IPS-15b (cell line): ENCODE results near the gene TNFRSF25.
"Not testable (repeated sequence)": the region's sequence is repeated elsewhere in the genome, so short reads cannot be mapped to it uniquely, and the experiment has no call there.

Experiments used
- H3K27me3 ChIP-seq: one replicate; pipeline ENCODE4 v1.6.1; 2013; ENCODE audit warnings: low read length; ENCODE audit not compliant: control insufficient read depth, insufficient read depth
- H3K36me3 ChIP-seq: one replicate; pipeline ENCODE4 v1.6.1; 2013; ENCODE audit warnings: low read length; ENCODE audit not compliant: control insufficient read depth, insufficient read depth
- H3K4me1 ChIP-seq: one replicate; pipeline ENCODE4 v1.6.1; 2013; ENCODE audit warnings: mild to moderate bottlenecking, low read length; ENCODE audit not compliant: control insufficient read depth, insufficient read depth
- H3K4me3 ChIP-seq: one replicate; pipeline ENCODE4 v1.5.1; 2013; ENCODE audit warnings: low read depth, low read length
- H3K9ac ChIP-seq: one replicate; pipeline ENCODE4 v1.6.1; 2013; ENCODE audit warnings: low read depth, mild to moderate bottlenecking, low read length
- H3K9me3 ChIP-seq: one replicate; pipeline ENCODE4 v1.6.1; 2013; ENCODE audit warnings: mild to moderate bottlenecking, low read length; ENCODE audit not compliant: control insufficient read depth, insufficient read depth

TNFRSF25 gene

GRCh38 chr1:6429660-6430411, 36.1 kb downstream of the TNFRSF25 start:
- H3K27me3 ChIP-seq, result peaks cover 23% of the 10 kb centered on the region
- H3K4me1 ChIP-seq, H3K9me3 ChIP-seq, H3K4me3 ChIP-seq, H3K36me3 ChIP-seq, H3K9ac ChIP-seq: not testable (repeated sequence)

DNA sequence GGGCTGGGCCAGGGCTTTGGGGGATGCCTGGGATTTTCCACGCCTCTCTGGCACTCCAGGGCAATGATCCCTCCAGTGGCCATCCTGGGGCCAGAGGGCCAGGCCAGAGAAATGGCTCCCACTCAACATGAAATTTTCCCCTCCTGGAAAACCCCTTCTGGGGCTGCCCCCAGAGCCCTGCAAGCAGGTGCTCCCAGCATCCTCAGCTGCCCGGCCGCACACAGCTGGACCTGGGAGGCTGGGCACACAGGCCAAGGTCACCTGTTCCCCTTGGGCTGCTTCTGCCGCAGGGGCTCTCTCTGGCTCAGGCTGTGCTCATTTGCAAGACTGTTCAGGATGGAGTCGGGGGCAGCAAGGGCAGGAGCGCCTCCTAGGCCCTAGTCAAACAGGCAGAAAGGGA, 37.5 kb downstream of the TNFRSF25 start:
- not testable (repeated sequence) for H3K4me3 ChIP-seq, H3K9ac ChIP-seq, H3K36me3 ChIP-seq, H3K9me3 ChIP-seq, H3K4me1 ChIP-seq
- H3K27me3 ChIP-seq, result peaks cover 35% of the 10 kb centered on the region

GRCh38 chr1:6427441-6428390, 38.3 kb downstream of the TNFRSF25 start:
- Histone ChIP-seq H3K27me3 (peaks cover 43% of the 10 kb centered on the region), H3K4me1 (no peaks in the 10 kb centered on the region), H3K36me3 (no peaks in the 10 kb centered on the region), H3K9ac (no peak overlapping the region), H3K9me3 (no peaks in the 10 kb centered on the region), H3K4me3 (no peak overlapping the region)

- Histone ChIP-seq H3K4me1 (no peaks in the 10 kb centered on the region), H3K27me3 (peaks cover 49% of the 10 kb centered on the region)
Observed at GRCh38 chr1:6426972-6427350, 39.0 kb downstream of the TNFRSF25 start.

DNA sequence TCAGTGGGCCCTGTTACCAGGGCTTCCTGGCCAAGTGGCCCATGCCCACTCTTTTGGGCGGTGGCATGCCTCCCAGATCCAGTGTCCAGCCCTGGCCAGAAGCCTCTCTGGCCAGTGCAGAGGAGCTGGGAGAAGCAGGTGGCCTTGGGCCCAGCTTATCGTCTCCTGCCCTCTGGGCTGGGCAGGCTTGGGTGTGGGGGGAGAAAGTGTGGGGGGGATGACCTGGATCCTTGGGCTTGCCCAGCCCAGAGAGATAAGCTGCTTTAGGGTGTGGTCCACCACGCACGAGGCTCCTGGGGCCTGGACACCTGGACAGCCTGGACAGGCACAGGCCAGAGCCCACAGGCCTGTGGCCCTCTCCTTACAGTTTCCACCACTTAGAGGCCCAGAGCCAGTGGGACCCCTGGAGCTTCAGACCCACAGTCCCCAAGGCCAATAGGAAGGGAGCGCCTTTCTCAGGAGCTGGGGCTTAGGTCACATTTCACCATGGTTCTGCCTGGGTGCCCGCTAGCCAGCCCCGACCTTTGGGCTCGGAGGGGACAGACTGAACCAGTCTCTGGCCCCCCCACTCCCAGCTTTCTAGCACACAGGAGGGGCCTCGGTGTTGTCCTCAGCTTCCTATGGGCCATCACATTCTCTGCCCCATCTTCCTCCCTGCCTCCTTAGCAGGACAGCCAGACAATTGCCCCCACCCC, 39.5 kb downstream of the TNFRSF25 start:
- Histone ChIP-seq H3K4me1 (no peaks in the 10 kb centered on the region), H3K9ac (no peak overlapping the region), H3K4me3 (no peak overlapping the region), H3K9me3 (no peaks in the 10 kb centered on the region), H3K36me3 (no peaks in the 10 kb centered on the region), H3K27me3 (peaks cover 54% of the 10 kb centered on the region)

More at GRCh38 chr1:6426972-6427350, 39.0 kb downstream of the TNFRSF25 start:
- H3K36me3 ChIP-seq, result no peaks in the 10 kb centered on the region
- no peaks in the 10 kb centered on the region for H3K9me3 ChIP-seq
- no peak overlapping the region for H3K4me3 ChIP-seq
- no peak overlapping the region for H3K9ac ChIP-seq

- peak overlapping the region; percentile 33 for H3K4me3 ChIP-seq
- H3K9ac ChIP-seq, result no peak overlapping the region
- H3K27me3 ChIP-seq, result peaks cover 62% of the 10 kb centered on the region
- H3K9me3 ChIP-seq, result no peaks in the 10 kb centered on the region
- H3K4me1 ChIP-seq, result no peaks in the 10 kb centered on the region
- no peaks in the 10 kb centered on the region for H3K36me3 ChIP-seq
Observed at GRCh38 chr1:6425658-6426057, 40.3 kb downstream of the TNFRSF25 start.

- Histone ChIP-seq H3K9ac (no peak within 1 kb of the TSS), H3K9me3 (no peaks in the 10 kb centered on the region), H3K4me1 (no peaks in the 10 kb centered on the region), H3K27me3 (peaks cover 69% of the 10 kb centered on the region), H3K36me3 (no peaks in the 10 kb centered on the region), H3K4me3 (peak within 1 kb of the TSS; percentile 46)
Observed at GRCh38 chr1:6424619-6425593, 41.1 kb downstream of the TNFRSF25 start, which contains the start of gene ESPN. ESPN (plus strand) TSS chr1:6424776; CDS start chr1:6424956, 180 bp downstream.

- Histone ChIP-seq H3K4me1 (no peaks in the 10 kb centered on the region), H3K9me3 (no peaks in the 10 kb centered on the region), H3K27me3 (peaks cover 72% of the 10 kb centered on the region), H3K4me3 (peak overlapping the region; percentile 46), H3K36me3 (no peaks in the 10 kb centered on the region), H3K9ac (no peak overlapping the region)
Observed at GRCh38 chr1:6424000-6424565, 41.9 kb downstream of the TNFRSF25 start.

GRCh38 chr1:6423321-6423999, 42.5 kb downstream of the TNFRSF25 start:
- peak overlapping the region; percentile 46 for H3K4me3 ChIP-seq
- no peaks in the 10 kb centered on the region for H3K4me1 ChIP-seq
- no peaks in the 10 kb centered on the region for H3K36me3 ChIP-seq
- H3K27me3 ChIP-seq, result peaks cover 79% of the 10 kb centered on the region
- H3K9ac ChIP-seq, result no peak overlapping the region
- H3K9me3 ChIP-seq, result no peaks in the 10 kb centered on the region

GRCh38 chr1:6421266-6421665, 44.7 kb downstream of the TNFRSF25 start:
- Histone ChIP-seq H3K27me3 (peaks cover 92% of the 10 kb centered on the region), H3K9me3 (no peaks in the 10 kb centered on the region), H3K4me3 (no peak overlapping the region), H3K36me3 (no peaks in the 10 kb centered on the region), H3K9ac (no peak overlapping the region), H3K4me1 (no peaks in the 10 kb centered on the region)
